ENCODE results near the gene OSBPL3. TPM values are rescaled to one million over a fixed set of nuclear protein-coding genes. Genes with fewer than 3 reads are reported as not detected.

OSBPL3 gene
- polyA plus RNA-seq, 1 experiment: 26.5 TPM

DNA sequence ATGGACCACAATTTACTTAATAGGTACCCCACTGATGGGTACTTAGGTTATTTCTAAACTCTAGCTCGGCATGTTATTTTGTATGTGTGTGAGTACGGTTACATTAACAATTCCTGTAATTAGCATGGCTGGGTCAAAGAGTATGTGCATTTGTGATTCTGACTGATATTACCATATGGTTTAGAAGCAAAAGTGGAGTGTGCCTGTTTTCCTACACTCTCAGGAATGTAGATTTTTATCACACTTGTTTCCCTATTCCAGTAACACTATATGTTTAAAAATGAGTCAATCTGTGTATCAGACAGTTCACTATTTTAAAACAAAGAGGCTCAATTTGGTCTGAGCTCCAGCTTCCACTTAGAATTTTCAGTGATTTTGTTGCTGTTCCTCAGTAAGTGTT is 178.1 kb downstream of the OSBPL3 start:
- TF ChIP-seq, protein P1, sequence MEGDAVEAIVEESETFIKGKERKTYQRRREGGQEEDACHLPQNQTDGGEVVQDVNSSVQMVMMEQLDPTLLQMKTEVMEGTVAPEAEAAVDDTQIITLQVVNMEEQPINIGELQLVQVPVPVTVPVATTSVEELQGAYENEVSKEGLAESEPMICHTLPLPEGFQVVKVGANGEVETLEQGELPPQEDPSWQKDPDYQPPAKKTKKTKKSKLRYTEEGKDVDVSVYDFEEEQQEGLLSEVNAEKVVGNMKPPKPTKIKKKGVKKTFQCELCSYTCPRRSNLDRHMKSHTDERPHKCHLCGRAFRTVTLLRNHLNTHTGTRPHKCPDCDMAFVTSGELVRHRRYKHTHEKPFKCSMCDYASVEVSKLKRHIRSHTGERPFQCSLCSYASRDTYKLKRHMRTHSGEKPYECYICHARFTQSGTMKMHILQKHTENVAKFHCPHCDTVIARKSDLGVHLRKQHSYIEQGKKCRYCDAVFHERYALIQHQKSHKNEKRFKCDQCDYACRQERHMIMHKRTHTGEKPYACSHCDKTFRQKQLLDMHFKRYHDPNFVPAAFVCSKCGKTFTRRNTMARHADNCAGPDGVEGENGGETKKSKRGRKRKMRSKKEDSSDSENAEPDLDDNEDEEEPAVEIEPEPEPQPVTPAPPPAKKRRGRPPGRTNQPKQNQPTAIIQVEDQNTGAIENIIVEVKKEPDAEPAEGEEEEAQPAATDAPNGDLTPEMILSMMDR (IDR thresholded peaks at IDR 0.05; ENCODE audit: insufficient read depth, low read depth, low read length): no peak
- no peak for DNase-seq (ENCODE audit: low read depth)
- Histone ChIP-seq H3K4me3 (ENCODE audit: low read depth, low read length) (no peak overlapping the region), H3K27me3 (ENCODE audit: control insufficient read depth, insufficient read depth, low read length) (no peaks in the 10 kb centered on the region), H3K36me3 (ENCODE audit: control insufficient read depth, insufficient read depth, low read length) (peaks cover 4% of the 10 kb centered on the region)
- ChIA-PET CTCF (interaction anchor here (0.7 to 2.5 kb wide), 5 partner anchors 10 to 297 kb away, joined by 3 to 11 read pairs (median 5); no protein-coding TSS in a partner anchor), POLR2A (no interaction called here)

- Histone ChIP-seq H3K36me3 (ENCODE audit: control insufficient read depth, insufficient read depth, low read length) (peaks cover 4% of the 10 kb centered on the region), H3K4me3 (ENCODE audit: low read depth, low read length) (no peak overlapping the region), H3K27me3 (ENCODE audit: control insufficient read depth, insufficient read depth, low read length) (no peaks in the 10 kb centered on the region)
- ChIA-PET CTCF (interaction anchor here (0.5 to 2.5 kb wide), 6 partner anchors 11 to 298 kb away, joined by 3 to 15 read pairs (median 4); no protein-coding TSS in a partner anchor), POLR2A (no interaction called here)
- DNase-seq (ENCODE audit: low read depth): no peak
- TF ChIP-seq, protein P1 (IDR thresholded peaks at IDR 0.05; ENCODE audit: insufficient read depth, low read depth, low read length): no peak
Observed at GRCh38 chr7:24800667-24801066, 179.3 kb downstream of the OSBPL3 start.

- Histone ChIP-seq H3K4me3 (ENCODE audit: low read depth, low read length) (no peak overlapping the region), H3K36me3 (ENCODE audit: control insufficient read depth, insufficient read depth, low read length) (peaks cover 4% of the 10 kb centered on the region), H3K27me3 (ENCODE audit: control insufficient read depth, insufficient read depth, low read length) (no peaks in the 10 kb centered on the region)
- TF ChIP-seq, protein P1 (IDR thresholded peaks at IDR 0.05; ENCODE audit: insufficient read depth, low read depth, low read length): no peak
- ChIA-PET CTCF (interaction anchor here (2.1 to 2.3 kb wide), 2 partner anchors 12 to 294 kb away, joined by 10 to 15 read pairs; no protein-coding TSS in a partner anchor), POLR2A (no interaction called here)
- no peak for DNase-seq (ENCODE audit: low read depth)
Observed at GRCh38 chr7:24800073-24800472, 179.9 kb downstream of the OSBPL3 start.

DNA sequence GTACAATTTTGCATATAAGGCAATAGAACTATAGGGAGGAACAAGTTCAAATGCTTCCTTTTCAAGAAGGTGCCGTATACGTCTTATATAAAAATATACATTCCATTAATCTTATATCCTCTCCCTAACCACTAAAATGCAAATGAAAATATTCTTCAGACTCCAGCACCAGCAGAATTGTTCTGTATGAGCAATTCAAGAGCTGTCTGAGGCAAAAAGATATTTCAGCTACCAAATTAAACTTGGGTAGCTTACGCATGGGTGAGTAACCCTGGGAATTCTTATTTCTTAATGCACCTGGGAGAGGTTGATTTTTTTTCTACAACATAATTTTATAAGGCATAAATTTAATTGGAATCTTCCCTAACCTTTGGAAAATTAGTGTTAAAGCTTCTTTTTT is 180.5 kb downstream of the OSBPL3 start:
- H3K36me3 ChIP-seq (ENCODE audit: control insufficient read depth, insufficient read depth, low read length): peaks cover 4% of the 10 kb centered on the region
- TF ChIP-seq, protein P1 (IDR thresholded peaks at IDR 0.05; ENCODE audit: insufficient read depth, low read depth, low read length): no peak
- POLR2A ChIA-PET: interaction anchor here (0.7 kb wide), 1 partner anchor 27 kb away, joined by 4 read pairs; no protein-coding TSS in a partner anchor
- CTCF ChIA-PET: interaction anchor here (0.6 to 2.3 kb wide), 3 partner anchors 13 to 294 kb away, joined by 3 to 15 read pairs (median 10); no protein-coding TSS in a partner anchor
- DNase-seq (ENCODE audit: low read depth): no peak
- no peak overlapping the region for H3K4me3 ChIP-seq (ENCODE audit: low read depth, low read length)
- H3K27me3 ChIP-seq (ENCODE audit: control insufficient read depth, insufficient read depth, low read length): no peaks in the 10 kb centered on the region

DNA sequence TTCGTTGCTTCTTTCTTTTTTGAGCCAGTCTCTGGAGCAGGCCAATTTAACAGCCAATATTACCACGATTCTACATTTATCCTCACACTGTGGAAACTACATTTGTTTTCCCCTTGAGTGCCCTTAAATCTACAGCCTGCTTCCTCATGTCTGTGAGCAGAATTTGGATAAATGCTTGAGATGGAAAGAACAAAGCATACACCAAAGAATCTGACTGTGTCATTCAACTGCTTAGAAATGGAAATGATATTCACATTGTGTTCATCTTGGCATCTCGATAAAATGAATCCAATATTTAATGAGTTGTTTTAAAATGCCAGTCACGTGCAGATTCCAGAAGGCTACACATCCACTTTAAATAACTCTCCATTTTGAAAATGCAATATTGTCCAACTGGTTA is 181.7 kb downstream of the OSBPL3 start:
- TF ChIP-seq, protein P1 (IDR thresholded peaks at IDR 0.05; ENCODE audit: insufficient read depth, low read depth, low read length): no peak
- H3K36me3 ChIP-seq (ENCODE audit: control insufficient read depth, insufficient read depth, low read length): peaks cover 1% of the 10 kb centered on the region
- no peak for DNase-seq (ENCODE audit: low read depth)
- H3K27me3 ChIP-seq (ENCODE audit: control insufficient read depth, insufficient read depth, low read length): no peaks in the 10 kb centered on the region
- CTCF ChIA-PET: interaction anchor here (2.1 kb wide), 1 partner anchor 14 kb away, joined by 10 read pairs; no protein-coding TSS in a partner anchor
- POLR2A ChIA-PET: no interaction called here
- no peak overlapping the region for H3K4me3 ChIP-seq (ENCODE audit: low read depth, low read length)
